Activated CD4-positive, alpha-beta T cell treated with anti-CD3 and anti-CD28 coated beads, Interleukin-2, amount 50 U/mL, for 1 hour (primary cell): ENCODE results near the gene KRT72.

ENCODE experiments used
- DNase-seq: peaks from one replicate; pipeline ENCODE4 v3.0.0-alpha.2; 2020

Gene KRT72

DNA sequence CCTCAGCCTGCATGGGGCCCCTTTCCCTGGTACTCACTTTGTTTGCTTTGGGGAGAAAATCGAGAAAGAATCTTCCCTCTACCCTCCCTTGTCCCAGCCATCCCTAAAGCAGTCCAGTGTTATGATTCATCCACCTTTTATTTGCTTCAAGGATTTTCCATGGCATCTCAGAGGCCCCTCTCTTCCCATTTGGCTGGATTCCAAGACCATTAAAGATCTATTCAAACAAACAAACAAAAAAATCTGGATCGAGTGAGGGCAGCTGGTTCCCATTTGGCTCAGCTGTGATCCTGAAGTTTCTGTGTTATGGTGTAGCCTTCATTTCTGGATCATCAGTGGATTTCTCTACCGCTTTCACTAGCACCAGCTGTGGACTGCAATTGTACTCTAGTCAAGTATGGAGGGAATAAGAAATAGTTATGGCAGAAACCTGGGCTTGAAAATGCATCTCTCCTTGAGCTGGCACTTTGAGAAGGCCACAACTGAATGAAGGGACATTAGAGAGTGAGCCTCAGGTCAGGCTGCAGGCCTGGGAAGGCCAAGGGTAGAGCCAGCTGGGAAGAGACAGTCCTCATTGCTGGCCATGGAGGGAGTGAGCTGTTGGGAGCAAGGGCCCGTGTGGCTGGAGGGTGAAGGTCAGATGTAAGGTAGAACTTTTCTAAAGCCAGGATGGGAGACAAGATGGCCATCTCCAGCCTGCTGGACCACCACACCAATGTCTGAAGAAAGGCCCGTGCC is 62.0 kb downstream of the KRT72 start:
- DNase-seq: no peak

DNA sequence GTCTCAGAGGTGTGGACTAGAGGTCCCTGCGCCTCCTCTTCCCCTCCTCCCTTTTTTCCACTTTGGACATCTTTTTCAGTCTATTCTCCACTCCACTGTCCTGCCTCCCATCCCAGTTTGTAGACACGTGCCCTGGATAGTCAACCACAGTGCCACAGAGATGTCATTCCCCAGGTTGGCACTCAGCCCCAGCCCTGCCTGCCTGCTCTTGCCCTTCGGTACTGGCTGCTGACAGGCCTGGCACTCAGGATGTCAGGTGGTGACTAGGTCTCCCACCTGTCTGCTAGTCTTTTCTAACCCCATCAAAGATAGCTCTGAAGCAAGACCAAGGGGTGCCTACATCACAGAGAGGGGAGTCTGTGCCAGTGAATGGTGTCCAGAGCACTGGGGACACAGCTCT is 64.2 kb downstream of the KRT72 start:
- no peak for DNase-seq
